Suprapubic skin (tissue), 4 donors: Measurements from ENCODE around the gene PTPRD. TPM values are rescaled to one million over a fixed set of nuclear protein-coding genes. Genes with fewer than 3 reads are reported as not detected.

Experiments
- DNase-seq, 2 donors: peaks; one replicate each; pipeline ENCODE4 v3.0.0-alpha.2; 2019; ENCODE audit warnings: low spot score in 2 of 2
- H3K27ac ChIP-seq: fragments of 200-600 bp; sonication (generic); one replicate; pipeline ENCODE4 v1.5.1; 2019
- H3K27me3 ChIP-seq: fragments of 200-600 bp; sonication (generic); one replicate; pipeline ENCODE4 v1.5.1; 2019
- H3K36me3 ChIP-seq: fragments of 200-600 bp; sonication (generic); one replicate; pipeline ENCODE4 v1.5.1; 2019
- H3K4me1 ChIP-seq: fragments of 200-600 bp; sonication (generic); one replicate; pipeline ENCODE4 v1.5.1; 2019
- H3K4me3 ChIP-seq: fragments of 200-600 bp; sonication (generic); one replicate; pipeline ENCODE4 v1.5.1; 2019; ENCODE audit warnings: mild to moderate bottlenecking
- H3K9me3 ChIP-seq: fragments of 200-600 bp; sonication (generic); one replicate; pipeline ENCODE4 v1.5.1; 2019
- EP300 ChIP-seq: sonication (generic); formaldehyde crosslinking; IDR thresholded peaks from one replicate; pipeline ENCODE4 v1.6.1; 2017; ENCODE audit warnings: antibody characterized with exemption
- POLR2A ChIP-seq, 2 donors: fragments of 450-650 bp; IDR thresholded peaks; one replicate each; pipeline ENCODE4 v1.6.1; 2017; ENCODE audit warnings: antibody characterized with exemption in 2 of 2, mild to moderate bottlenecking in 2 of 2, moderate library complexity in 2 of 2
- POLR2AphosphoS5 ChIP-seq, 3 donors: sonication (generic); formaldehyde crosslinking; IDR thresholded peaks; one replicate each; pipeline ENCODE4 v1.6.1; 2017; ENCODE audit warnings: antibody characterized with exemption in 3 of 3
- WGBS: methylation state at CpG from one replicate; pipeline ENCODE4 v1.1.5; 2018; 5-methylcytosine and 5-hydroxymethylcytosine counted together
- total RNA-seq, 4 donors: library from RNA; depleted of rRNA; stranded (reverse); fragments of >200 nt; gene quantifications; one replicate each; pipeline ENCODE4 v1.1.0, GENCODE V29; 2016
- TF ChIP-seq, protein P1 (sequence below), 2 donors: fragments of 200-600 bp in 1 of 2; fragments of 450-650 bp in 1 of 2; sonication (generic) in 1 of 2; IDR thresholded peaks; one replicate each; pipeline ENCODE4 v1.5.1; 2016 to 2019; ENCODE audit warnings: antibody characterized with exemption in 2 of 2, mild to moderate bottlenecking in 1 of 2, moderate library complexity in 1 of 2

The PTPRD gene
- total RNA-seq, 4 donors from 2014 or later, result 0.49 to 3.3 (median 2.5) TPM

- no peaks in the 10 kb centered on the region for H3K4me1 ChIP-seq
- no peaks in the 10 kb centered on the region for H3K27me3 ChIP-seq
- WGBS, result 62% methylated on average over 1 of the region's 1 CpG
- H3K27ac ChIP-seq, result no peak overlapping the region
- no peak for DNase-seq
- no peaks in the 10 kb centered on the region for H3K36me3 ChIP-seq
- no peak overlapping the region for H3K4me3 ChIP-seq
- TF ChIP-seq EP300, result no peak
- no peak for TF ChIP-seq POLR2AphosphoS5 (IDR thresholded peaks at IDR 0.05)
- TF ChIP-seq, protein P1, sequence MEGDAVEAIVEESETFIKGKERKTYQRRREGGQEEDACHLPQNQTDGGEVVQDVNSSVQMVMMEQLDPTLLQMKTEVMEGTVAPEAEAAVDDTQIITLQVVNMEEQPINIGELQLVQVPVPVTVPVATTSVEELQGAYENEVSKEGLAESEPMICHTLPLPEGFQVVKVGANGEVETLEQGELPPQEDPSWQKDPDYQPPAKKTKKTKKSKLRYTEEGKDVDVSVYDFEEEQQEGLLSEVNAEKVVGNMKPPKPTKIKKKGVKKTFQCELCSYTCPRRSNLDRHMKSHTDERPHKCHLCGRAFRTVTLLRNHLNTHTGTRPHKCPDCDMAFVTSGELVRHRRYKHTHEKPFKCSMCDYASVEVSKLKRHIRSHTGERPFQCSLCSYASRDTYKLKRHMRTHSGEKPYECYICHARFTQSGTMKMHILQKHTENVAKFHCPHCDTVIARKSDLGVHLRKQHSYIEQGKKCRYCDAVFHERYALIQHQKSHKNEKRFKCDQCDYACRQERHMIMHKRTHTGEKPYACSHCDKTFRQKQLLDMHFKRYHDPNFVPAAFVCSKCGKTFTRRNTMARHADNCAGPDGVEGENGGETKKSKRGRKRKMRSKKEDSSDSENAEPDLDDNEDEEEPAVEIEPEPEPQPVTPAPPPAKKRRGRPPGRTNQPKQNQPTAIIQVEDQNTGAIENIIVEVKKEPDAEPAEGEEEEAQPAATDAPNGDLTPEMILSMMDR (IDR thresholded peaks at IDR 0.05), result no peak
- no peak for TF ChIP-seq POLR2A (IDR thresholded peaks at IDR 0.05)
- H3K9me3 ChIP-seq, result no peaks in the 10 kb centered on the region
These were observed 64.5 kb downstream of the PTPRD start for GRCh38 chr9:10548348-10548747.

- H3K27me3 ChIP-seq, result no peaks in the 10 kb centered on the region
- no peaks in the 10 kb centered on the region for H3K9me3 ChIP-seq
- WGBS, result 84% methylated on average over 2 of the region's 2 CpGs
- H3K4me1 ChIP-seq, result no peaks in the 10 kb centered on the region
- TF ChIP-seq POLR2AphosphoS5 (IDR thresholded peaks at IDR 0.05) (no peak), POLR2A (IDR thresholded peaks at IDR 0.05) (no peak), EP300 (no peak)
- TF ChIP-seq, protein P1 (IDR thresholded peaks at IDR 0.05), result no peak
- H3K4me3 ChIP-seq, result no peak overlapping the region
- no peak overlapping the region for H3K27ac ChIP-seq
- H3K36me3 ChIP-seq, result no peaks in the 10 kb centered on the region
- DNase-seq, result no peak
These were observed 74.7 kb downstream of the PTPRD start for GRCh38 chr9:10538073-10538472.

- TF ChIP-seq POLR2AphosphoS5 (IDR thresholded peaks at IDR 0.05) (no peak), POLR2A (IDR thresholded peaks at IDR 0.05) (no peak), EP300 (no peak)
- TF ChIP-seq, protein P1 (IDR thresholded peaks at IDR 0.05), result no peak
- H3K4me1 ChIP-seq, result no peaks in the 10 kb centered on the region
- H3K36me3 ChIP-seq, result no peaks in the 10 kb centered on the region
- H3K27me3 ChIP-seq, result no peaks in the 10 kb centered on the region
- DNase-seq, result no peak
- no peaks in the 10 kb centered on the region for H3K9me3 ChIP-seq
- no peak overlapping the region for H3K27ac ChIP-seq
- no peak overlapping the region for H3K4me3 ChIP-seq
- WGBS, result 60% methylated on average over 1 of the region's 1 CpG
These were observed 78.0 kb downstream of the PTPRD start for GRCh38 chr9:10534850-10535249.

- WGBS, result 82% methylated on average over 1 of the region's 1 CpG
- no peak for DNase-seq
- H3K36me3 ChIP-seq, result no peaks in the 10 kb centered on the region
- no peak overlapping the region for H3K27ac ChIP-seq
- H3K4me3 ChIP-seq, result no peak overlapping the region
- no peaks in the 10 kb centered on the region for H3K27me3 ChIP-seq
- TF ChIP-seq, protein P1 (IDR thresholded peaks at IDR 0.05), result no peak
- TF ChIP-seq POLR2AphosphoS5 (IDR thresholded peaks at IDR 0.05), result no peak
- TF ChIP-seq POLR2A (IDR thresholded peaks at IDR 0.05), result no peak
- no peak for TF ChIP-seq EP300
- no peaks in the 10 kb centered on the region for H3K4me1 ChIP-seq
- H3K9me3 ChIP-seq, result no peaks in the 10 kb centered on the region
These were observed 86.8 kb downstream of the PTPRD start for GRCh38 chr9:10525972-10526371.

DNA sequence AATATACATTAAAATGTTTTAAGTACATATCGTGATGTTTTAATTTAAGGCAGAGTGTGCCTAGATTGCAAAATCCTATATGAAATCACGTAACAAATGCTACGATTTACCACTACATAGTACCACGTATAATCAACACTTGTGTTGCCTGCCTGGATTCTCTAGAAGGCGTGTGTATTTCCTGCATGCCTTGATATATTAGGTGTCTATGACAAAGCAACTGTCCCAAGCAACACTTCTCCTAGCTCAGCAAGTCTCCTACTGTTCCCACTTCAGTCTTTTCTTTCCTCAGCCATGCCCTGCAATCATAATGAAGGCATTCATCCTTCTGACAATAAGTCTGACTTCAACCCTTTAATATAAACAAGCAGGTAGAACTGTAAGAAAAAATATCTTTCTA lies 89.6 kb downstream of the PTPRD start:
- Histone ChIP-seq H3K27me3 (no peaks in the 10 kb centered on the region), H3K9me3 (no peaks in the 10 kb centered on the region), H3K27ac (no peak overlapping the region), H3K4me1 (no peaks in the 10 kb centered on the region), H3K4me3 (no peak overlapping the region), H3K36me3 (no peaks in the 10 kb centered on the region)
- TF ChIP-seq POLR2A (IDR thresholded peaks at IDR 0.05) (no peak), POLR2AphosphoS5 (IDR thresholded peaks at IDR 0.05) (no peak), EP300 (no peak)
- 67% methylated on average over 5 of the region's 5 CpGs for WGBS
- no peak for DNase-seq

DNA sequence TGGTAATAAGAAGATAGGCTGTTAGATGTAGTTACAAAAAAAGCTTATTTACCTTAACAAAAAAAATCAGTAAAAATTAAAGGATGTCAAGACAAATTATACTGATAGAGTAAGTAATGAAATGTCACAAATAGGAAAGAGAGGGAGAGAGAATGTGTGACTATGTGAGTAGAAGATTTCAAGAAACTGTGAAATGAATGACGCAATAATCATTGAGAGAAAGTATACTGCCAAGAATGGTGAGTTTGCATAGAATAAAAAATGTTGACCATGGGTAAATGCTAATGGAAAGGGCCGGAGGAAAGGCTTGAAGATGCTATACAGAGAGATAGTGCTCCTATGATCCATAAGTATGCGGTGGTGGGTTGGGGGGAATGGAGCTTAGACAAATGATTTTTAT lies 100.7 kb downstream of the PTPRD start:
- TF ChIP-seq, protein P1 (IDR thresholded peaks at IDR 0.05), result no peak
- no peak for TF ChIP-seq POLR2AphosphoS5 (IDR thresholded peaks at IDR 0.05)
- no peak for TF ChIP-seq EP300
- no peaks in the 10 kb centered on the region for H3K27me3 ChIP-seq
- DNase-seq, result no peak
- no peak overlapping the region for H3K27ac ChIP-seq
- no peaks in the 10 kb centered on the region for H3K36me3 ChIP-seq
- no peaks in the 10 kb centered on the region for H3K9me3 ChIP-seq
- WGBS, result 90% methylated on average over 3 of the region's 3 CpGs
- H3K4me3 ChIP-seq, result no peak overlapping the region
- H3K4me1 ChIP-seq, result no peaks in the 10 kb centered on the region
